Esophagus muscularis mucosa (tissue), 4 donors: ENCODE results near the gene ZEB2. TPM values are rescaled to one million over a fixed set of nuclear protein-coding genes. Genes with fewer than 3 reads are reported as not detected.
A peak's percentile ranks its signal among the peaks of the same experiment; 100 is the strongest.

Source experiments
- DNase-seq: peaks from one replicate; pipeline ENCODE4 v3.0.0-alpha.2; 2017; ENCODE audit errors: extremely low spot score
- H3K27ac ChIP-seq, 4 donors: fragments of 200-600 bp; sonication (generic); replicated peaks in 1 of 4; 1 replicate in 3 of 4; 2 replicates in 1 of 4; pipeline ENCODE4 v1.5.1; 2016 to 2019; ENCODE audit warnings: mild to moderate bottlenecking in 1 of 4
- H3K27me3 ChIP-seq, 4 donors: fragments of 200-600 bp; sonication (generic); one replicate each; pipeline versions ENCODE4 v1.5.1 to v1.6.0; 2016 to 2019
- H3K36me3 ChIP-seq, 4 donors: fragments of 200-600 bp; sonication (generic); one replicate each; pipeline ENCODE4 v1.5.1; 2016 to 2019
- H3K4me1 ChIP-seq, 4 donors: fragments of 200-600 bp; sonication (generic); one replicate each; pipeline ENCODE4 v1.5.1; 2016 to 2019
- H3K4me3 ChIP-seq, 4 donors: fragments of 200-600 bp; sonication (generic); 1 replicate in 2 of 4; 2 replicates in 2 of 4; pipeline ENCODE4 v1.5.1; 2016 to 2019; ENCODE audit warnings: mild to moderate bottlenecking in 4 of 4, moderate library complexity in 1 of 4
- H3K9me3 ChIP-seq, 4 donors: fragments of 200-600 bp; sonication (generic); 1 replicate in 3 of 4; 2 replicates in 1 of 4; pipeline ENCODE4 v1.5.1; 2016 to 2019
- CTCF ChIP-seq, 3 experiments: fragments of 200-600 bp in 2 of 3; fragments of 450-650 bp in 1 of 3; sonication (generic) in 2 of 3; IDR thresholded peaks; one replicate each; pipeline ENCODE4 v1.5.1; 2017 to 2019; ENCODE audit warnings: antibody characterized with exemption in 3 of 3, mild to moderate bottlenecking in 2 of 3, moderate library complexity in 1 of 3
- EP300 ChIP-seq: sonication (generic); formaldehyde crosslinking; IDR thresholded peaks from one replicate; pipeline ENCODE4 v1.6.1; 2017; ENCODE audit warnings: antibody characterized with exemption
- POLR2A ChIP-seq: fragments of 450-650 bp; IDR thresholded peaks from one replicate; pipeline ENCODE4 v1.6.1; 2017; ENCODE audit warnings: antibody characterized with exemption, moderate library complexity, mild to moderate bottlenecking, low read depth
- POLR2AphosphoS5 ChIP-seq, 2 donors: sonication (generic); formaldehyde crosslinking; IDR thresholded peaks; one replicate each; pipeline ENCODE4 v1.6.1; 2017; ENCODE audit warnings: antibody characterized with exemption in 2 of 2
- WGBS: methylation state at CpG from one replicate; pipeline ENCODE4 v1.1.5; 2018; 5-methylcytosine and 5-hydroxymethylcytosine counted together
- intact Hi-C: fragments of 100-400 bp; cut with DNase I; formaldehyde crosslinking; loops from one replicate; pipeline ENCODE4 v1.15.1; 2023
- total RNA-seq, 4 donors: library from RNA; depleted of rRNA; stranded (reverse); fragments of >200 nt; gene quantifications; one replicate each; pipeline versions ENCODE4 v1.1.0 to v1.2.1, GENCODE V29; 2016

ZEB2 gene
- total RNA-seq, 4 donors from 2014 or later: 41.2 to 68.3 (median 55.7) TPM

DNA sequence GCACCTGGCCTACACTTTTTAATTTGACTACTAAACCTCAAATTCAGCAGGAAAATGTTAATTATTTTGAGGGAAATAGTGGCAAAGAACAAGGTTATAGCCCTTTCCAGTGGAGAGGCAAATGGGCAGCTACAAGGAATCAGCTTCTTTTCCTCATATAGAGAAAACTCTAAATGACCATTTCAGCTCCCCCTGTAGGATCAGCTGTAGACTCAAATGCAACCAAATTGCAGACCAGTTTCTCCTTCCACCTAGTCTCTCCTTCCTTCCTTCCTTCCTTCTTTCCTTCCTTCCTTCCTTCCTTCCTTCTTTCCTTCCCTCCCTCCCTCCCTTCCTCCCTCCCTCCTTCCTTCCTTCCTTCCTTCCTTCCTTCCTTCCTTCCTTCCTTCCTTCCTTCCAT is 158.2 kb downstream of the ZEB2 start:
- Histone ChIP-seq H3K27me3 (no peaks in the 10 kb centered on the region), H3K27ac (no peak overlapping the region), H3K9me3 (no peaks in the 10 kb centered on the region), H3K36me3 (no peaks in the 10 kb centered on the region), H3K4me3 (no peak overlapping the region), H3K4me1 (peaks cover 0 to 3% (median 0%) of the 10 kb centered on the region in 4 donors)
- intact Hi-C loops: no loop called here
- no peak for DNase-seq
- TF ChIP-seq CTCF (IDR thresholded peaks at IDR 0.05) (no peak), EP300 (no peak), POLR2AphosphoS5 (IDR thresholded peaks at IDR 0.05) (no peak), POLR2A (no peak)

- H3K36me3 ChIP-seq: no peaks in the 10 kb centered on the region
- no peaks in the 10 kb centered on the region for H3K9me3 ChIP-seq
- TF ChIP-seq POLR2AphosphoS5 (IDR thresholded peaks at IDR 0.05) (no peak), POLR2A (no peak), EP300 (no peak)
- no peak for DNase-seq
- WGBS: 100% methylated on average over 1 of the region's 1 CpG
- no peak overlapping the region for H3K27ac ChIP-seq
- no peaks in the 10 kb centered on the region for H3K27me3 ChIP-seq
- H3K4me1 ChIP-seq: no peaks in the 10 kb centered on the region
- intact Hi-C loops: no loop called here
- H3K4me3 ChIP-seq: no peak overlapping the region
These were observed 160.2 kb downstream of the ZEB2 start for GRCh38 chr2:144359684-144360083.

DNA sequence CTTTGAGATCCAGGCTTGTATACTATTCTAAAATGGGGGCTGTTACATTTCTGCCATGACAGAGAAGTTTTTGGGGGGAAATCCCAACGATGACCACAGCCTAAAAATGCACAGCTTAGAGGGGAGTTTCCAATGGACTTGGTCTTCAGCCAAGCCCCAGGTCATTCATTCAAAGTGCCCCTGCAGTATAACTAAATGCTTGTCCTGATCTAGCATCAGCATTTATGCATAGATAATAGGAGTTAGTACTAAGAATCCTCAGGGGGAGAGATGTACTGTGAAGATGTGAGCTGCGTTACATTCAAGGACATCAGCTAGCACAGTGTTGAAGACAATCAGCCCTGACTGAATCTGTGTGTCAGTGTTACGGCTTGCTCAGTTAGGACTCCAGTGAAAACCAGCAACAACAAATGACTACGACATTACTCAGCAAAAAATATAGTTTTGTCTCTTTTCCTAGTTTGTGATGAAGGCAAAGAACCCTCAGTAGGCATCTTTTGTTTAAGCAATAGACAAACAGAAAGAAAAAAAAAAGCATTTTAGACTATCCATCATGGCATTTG is 160.9 kb downstream of the ZEB2 start:
- Histone ChIP-seq H3K27ac (no peak overlapping the region), H3K4me1 (no peaks in the 10 kb centered on the region), H3K36me3 (no peaks in the 10 kb centered on the region), H3K9me3 (no peaks in the 10 kb centered on the region), H3K27me3 (no peaks in the 10 kb centered on the region), H3K4me3 (no peak overlapping the region)
- no peak for DNase-seq
- TF ChIP-seq POLR2AphosphoS5 (IDR thresholded peaks at IDR 0.05) (no peak), CTCF (IDR thresholded peaks at IDR 0.05) (no peak), EP300 (no peak), POLR2A (no peak)
- WGBS: 81% methylated on average over 4 of the region's 4 CpGs
- intact Hi-C loops: no loop called here

DNA sequence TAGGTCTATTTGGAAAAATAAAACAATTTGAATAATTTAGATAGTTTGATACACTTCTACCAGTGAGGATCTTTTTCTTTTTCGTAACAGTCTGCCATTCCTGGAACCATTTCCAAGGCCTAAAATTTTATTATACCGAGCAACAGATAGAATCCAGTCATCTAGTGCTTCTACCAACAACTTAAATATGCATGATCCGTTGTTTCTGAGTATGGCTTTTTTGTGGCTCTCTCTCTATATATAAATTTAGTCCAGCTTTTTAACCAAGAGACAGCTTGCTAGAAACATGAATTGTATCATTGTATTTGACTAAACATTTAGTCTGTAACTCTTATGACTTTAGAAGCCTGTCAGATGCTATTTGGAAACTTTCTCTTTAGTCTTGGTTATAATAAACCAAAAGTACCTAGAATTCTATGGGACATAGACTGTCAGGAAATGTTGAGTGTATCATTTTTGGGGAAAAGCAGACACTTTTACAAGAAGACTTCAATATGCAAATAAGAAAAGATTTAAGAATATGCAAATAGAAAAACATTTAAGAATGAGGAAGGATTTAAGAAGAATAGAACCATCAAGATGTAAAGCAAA is 161.4 kb downstream of the ZEB2 start:
- no peaks in the 10 kb centered on the region for H3K27me3 ChIP-seq
- H3K27ac ChIP-seq: peak overlapping the region in 1 of 4 donors; percentile 5
- 85% methylated on average over 3 of the region's 3 CpGs for WGBS
- no peak for DNase-seq
- no peaks in the 10 kb centered on the region for H3K36me3 ChIP-seq
- TF ChIP-seq POLR2A (no peak), CTCF (IDR thresholded peaks at IDR 0.05) (no peak), POLR2AphosphoS5 (IDR thresholded peaks at IDR 0.05) (no peak), EP300 (no peak)
- intact Hi-C loops: no loop called here
- no peaks in the 10 kb centered on the region for H3K4me1 ChIP-seq
- no peak overlapping the region for H3K4me3 ChIP-seq
- no peaks in the 10 kb centered on the region for H3K9me3 ChIP-seq

- Histone ChIP-seq H3K27ac (peak overlapping the region in 1 of 4 donors; percentile 5), H3K9me3 (no peaks in the 10 kb centered on the region), H3K4me3 (no peak overlapping the region), H3K36me3 (no peaks in the 10 kb centered on the region), H3K27me3 (no peaks in the 10 kb centered on the region), H3K4me1 (no peaks in the 10 kb centered on the region)
- peak in 1 of 2 donors; percentile 14 for TF ChIP-seq POLR2AphosphoS5 (IDR thresholded peaks at IDR 0.05)
- TF ChIP-seq POLR2A: no peak
- no peak for TF ChIP-seq EP300
- no peak for TF ChIP-seq CTCF (IDR thresholded peaks at IDR 0.05)
- no peak for DNase-seq
- WGBS: 75% methylated on average over 4 of the region's 4 CpGs
- intact Hi-C loops: no loop called here
These were observed 162.1 kb downstream of the ZEB2 start for GRCh38 chr2:144357623-144358373.
